ENCODE data around the gene ARL2BP.

ARL2BP gene

GRCh38 chr16:57277586-57277985 is 32.5 kb downstream of the ARL2BP start:
- Histone ChIP-seq H3K27me3 (peaks cover 43% of the 10 kb centered on the region), H3K36me3 (no peaks in the 10 kb centered on the region), H3K4me1 (ENCODE audit: control insufficient read depth in 1 of 2, insufficient read depth in 1 of 2, low read depth in 1 of 2, low read length in 1 of 2) (peaks cover 26 to 28% of the 10 kb centered on the region in 2 experiments), H3K27ac (no peak overlapping the region), H3K4me3 (ENCODE audit: low read depth in 1 of 2, low read length in 1 of 2) (no peak overlapping the region), H3K9me3 (no peaks in the 10 kb centered on the region)
- no peak for TF ChIP-seq CTCF (IDR thresholded peaks at IDR 0.05)

GRCh38 chr16:57278494-57278893 is 33.4 kb downstream of the ARL2BP start:
- H3K9me3 ChIP-seq: no peaks in the 10 kb centered on the region
- no peak for TF ChIP-seq CTCF (IDR thresholded peaks at IDR 0.05)
- H3K27ac ChIP-seq: no peak overlapping the region
- H3K4me1 ChIP-seq (ENCODE audit: control insufficient read depth in 1 of 2, insufficient read depth in 1 of 2, low read depth in 1 of 2, low read length in 1 of 2): peaks cover 26 to 28% of the 10 kb centered on the region in 2 experiments
- H3K27me3 ChIP-seq: peaks cover 52% of the 10 kb centered on the region
- H3K36me3 ChIP-seq: no peaks in the 10 kb centered on the region
- no peak overlapping the region for H3K4me3 ChIP-seq (ENCODE audit: low read depth in 1 of 2, low read length in 1 of 2)

- Histone ChIP-seq H3K27me3 (peaks cover 67% of the 10 kb centered on the region), H3K27ac (no peak overlapping the region), H3K9me3 (no peaks in the 10 kb centered on the region), H3K4me3 (ENCODE audit: low read depth in 1 of 2, low read length in 1 of 2) (no peak overlapping the region), H3K36me3 (no peaks in the 10 kb centered on the region), H3K4me1 (ENCODE audit: control insufficient read depth in 1 of 2, insufficient read depth in 1 of 2, low read depth in 1 of 2, low read length in 1 of 2) (peaks cover 36 to 38% of the 10 kb centered on the region in 2 experiments)
- no peak for TF ChIP-seq CTCF (IDR thresholded peaks at IDR 0.05)
Observed at GRCh38 chr16:57279780-57280638, 35.0 kb downstream of the ARL2BP start.

GRCh38 chr16:57281791-57282190 is 36.7 kb downstream of the ARL2BP start:
- Histone ChIP-seq H3K27ac (no peak overlapping the region), H3K4me1 (ENCODE audit: control insufficient read depth in 1 of 2, insufficient read depth in 1 of 2, low read depth in 1 of 2, low read length in 1 of 2) (peaks cover 24 to 27% of the 10 kb centered on the region in 2 experiments), H3K4me3 (ENCODE audit: low read depth in 1 of 2, low read length in 1 of 2) (no peak overlapping the region), H3K9me3 (no peaks in the 10 kb centered on the region), H3K27me3 (peaks cover 85% of the 10 kb centered on the region), H3K36me3 (no peaks in the 10 kb centered on the region)
- TF ChIP-seq CTCF (IDR thresholded peaks at IDR 0.05): no peak

GRCh38 chr16:57282510-57283213 is 37.6 kb downstream of the ARL2BP start:
- no peaks in the 10 kb centered on the region for H3K9me3 ChIP-seq
- peaks cover 15 to 18% of the 10 kb centered on the region in 2 experiments for H3K4me1 ChIP-seq (ENCODE audit: control insufficient read depth in 1 of 2, insufficient read depth in 1 of 2, low read depth in 1 of 2, low read length in 1 of 2)
- no peak overlapping the region for H3K27ac ChIP-seq
- H3K4me3 ChIP-seq (ENCODE audit: low read depth in 1 of 2, low read length in 1 of 2): no peak overlapping the region
- TF ChIP-seq CTCF (IDR thresholded peaks at IDR 0.05): no peak
- H3K36me3 ChIP-seq: no peaks in the 10 kb centered on the region
- peaks cover 94% of the 10 kb centered on the region for H3K27me3 ChIP-seq

Measured in neutrophil (primary cell).